ENCODE results near the gene SNCAIP. TPM values are rescaled to one million over a fixed set of nuclear protein-coding genes. Genes with fewer than 3 reads are reported as not detected.

Gene SNCAIP
- total RNA-seq, 1 donor from 2014 or later = 1.7 TPM

DNA sequence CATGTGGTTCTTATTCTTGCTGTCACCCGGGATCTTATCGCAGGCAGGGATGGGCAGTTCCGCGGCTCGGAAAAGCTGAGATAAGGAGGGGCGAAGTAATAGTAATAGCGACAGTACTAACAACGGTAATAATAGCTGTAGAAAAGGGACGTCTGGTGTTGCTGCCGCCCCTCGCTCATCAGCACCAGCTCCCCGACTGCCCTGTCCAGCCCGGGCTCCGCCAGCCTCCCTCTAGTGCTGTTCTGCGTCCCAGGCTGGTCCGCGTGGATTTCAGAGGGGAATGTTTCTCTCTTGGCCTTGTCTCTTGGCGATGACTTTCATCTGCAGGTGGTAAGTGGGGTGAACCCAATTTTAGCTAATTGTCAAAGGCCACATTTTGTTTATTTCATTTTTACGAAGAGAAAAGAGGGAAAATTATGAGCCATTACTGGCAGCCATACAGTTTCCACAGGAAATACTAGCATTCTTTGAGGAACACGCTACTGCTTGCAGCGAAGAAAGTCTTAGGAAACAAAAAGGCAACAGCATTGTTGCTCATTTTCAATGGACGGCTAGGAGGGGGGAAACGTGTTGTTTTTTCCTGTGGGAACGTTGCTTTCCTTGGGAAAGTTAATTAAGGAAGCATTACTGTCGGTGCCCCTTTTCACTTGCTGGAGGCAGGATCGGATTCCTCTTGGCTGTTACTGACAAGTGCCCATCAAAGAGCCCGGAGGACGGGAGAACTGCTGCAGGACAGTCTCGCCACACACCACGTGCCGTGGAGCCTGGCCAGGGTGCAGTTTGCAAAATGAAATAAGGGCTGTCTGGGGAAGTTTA is 762 bp downstream of the SNCAIP start:
- ATAC-seq (peak; percentile 71), DNase-seq (peak; percentile 25)
- intact Hi-C loops (cut with micrococcal nuclease) = no loop called here

DNA sequence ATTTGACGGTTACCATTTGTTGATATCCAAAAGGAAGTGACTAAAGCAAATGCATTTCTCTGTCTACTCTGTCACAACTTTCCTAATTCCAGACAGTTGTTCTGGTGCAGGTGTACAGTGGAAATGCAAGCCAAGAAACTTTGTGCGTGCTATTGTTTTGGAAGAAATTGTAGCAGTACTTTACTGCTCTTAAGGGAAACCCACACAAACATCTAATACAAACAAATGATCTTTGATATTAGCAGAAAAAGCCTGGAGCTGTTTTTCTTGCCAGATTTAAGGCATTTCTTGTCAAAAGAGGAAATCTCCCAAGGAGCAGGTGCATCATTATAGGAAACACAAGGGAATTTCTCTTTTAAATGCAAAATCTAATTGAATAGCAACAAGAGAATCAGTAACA is 2.0 kb downstream of the SNCAIP start:
- ATAC-seq (no peak), DNase-seq (no peak)
- intact Hi-C loops (cut with micrococcal nuclease) = no loop called here

DNA sequence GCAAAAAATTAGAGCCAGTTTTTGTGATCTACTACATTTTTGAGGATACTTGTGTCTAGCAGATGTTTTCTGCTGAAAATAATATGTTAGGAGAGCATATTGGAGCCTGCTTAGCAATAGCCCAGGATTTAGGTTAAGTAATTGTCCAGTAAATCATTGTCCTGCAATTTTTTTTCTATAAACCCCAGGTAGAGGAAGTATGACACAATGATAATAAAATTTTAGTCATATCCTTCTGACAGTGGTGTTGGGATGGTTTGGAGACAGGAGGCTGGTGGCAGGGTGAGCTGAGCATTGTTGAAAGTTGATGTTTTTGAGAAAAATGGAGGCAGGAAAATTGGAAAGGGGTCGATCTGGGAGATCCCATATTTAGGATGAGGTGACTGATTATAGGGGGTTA is 3.5 kb downstream of the SNCAIP start:
- DNase-seq = no peak
- intact Hi-C loops (cut with micrococcal nuclease) = no loop called here
- ATAC-seq = no peak

DNA sequence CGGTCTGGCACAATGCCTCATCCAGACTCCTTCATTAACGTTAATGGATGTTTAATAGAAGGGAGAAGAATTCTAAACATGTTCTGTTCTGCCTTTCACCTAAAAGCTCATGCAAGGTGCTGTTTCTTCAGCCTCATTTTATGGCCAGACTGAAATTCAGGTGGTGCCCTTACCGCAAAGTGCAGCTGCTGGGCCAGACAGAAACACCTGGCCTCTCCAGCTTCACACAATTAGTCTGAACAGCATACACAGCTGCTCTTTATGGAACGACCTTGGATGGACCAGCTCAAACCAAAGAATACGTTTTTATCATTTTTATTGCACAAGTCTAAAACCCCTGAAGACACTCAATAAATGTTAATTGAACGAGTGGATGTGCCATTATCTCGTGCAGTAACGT is 4.6 kb downstream of the SNCAIP start:
- no peak for DNase-seq
- ATAC-seq = no peak
- intact Hi-C loops (cut with micrococcal nuclease) = no loop called here

DNA sequence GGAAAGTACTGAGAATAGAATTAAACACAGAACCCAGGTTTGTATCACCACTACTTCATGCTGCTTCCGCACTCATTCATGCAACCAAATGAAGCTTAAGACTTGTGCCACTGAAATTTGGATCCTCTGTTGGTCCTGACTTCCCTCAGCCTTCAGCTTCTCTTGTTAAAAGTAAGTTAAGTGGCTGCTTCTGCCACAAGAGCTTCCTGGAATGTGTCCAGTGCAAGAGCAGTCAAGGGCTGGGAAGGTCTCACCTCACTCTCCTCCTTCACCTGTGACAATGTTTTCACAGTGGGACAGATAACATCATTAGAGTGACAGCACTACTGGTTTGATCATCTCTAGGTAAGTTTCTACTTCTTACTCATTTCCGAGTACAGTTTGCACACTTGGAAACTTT is 7.9 kb downstream of the SNCAIP start:
- intact Hi-C loops (cut with micrococcal nuclease) = no loop called here
- no peak for ATAC-seq
- no peak for DNase-seq

DNA sequence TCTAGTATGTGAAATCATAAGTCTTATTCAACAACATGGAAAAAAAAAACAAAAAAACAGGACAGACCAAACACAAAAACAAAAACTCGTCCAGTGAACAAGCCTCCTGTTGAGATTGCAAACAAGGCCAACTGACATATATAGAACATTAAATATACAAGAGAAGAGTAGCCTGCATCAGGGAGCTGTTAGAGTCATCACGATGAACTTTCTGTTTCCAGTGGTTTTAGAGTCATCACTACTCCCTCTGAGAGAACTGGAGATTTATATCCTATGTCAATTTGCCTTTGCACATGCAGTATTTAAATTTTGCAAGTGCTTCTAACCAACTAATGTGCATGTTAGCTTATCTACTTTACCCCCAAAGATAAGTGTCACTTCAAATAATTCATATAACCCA is 9.9 kb downstream of the SNCAIP start:
- ATAC-seq (no peak), DNase-seq (no peak)
- intact Hi-C loops (cut with micrococcal nuclease) = no loop called here

DNA sequence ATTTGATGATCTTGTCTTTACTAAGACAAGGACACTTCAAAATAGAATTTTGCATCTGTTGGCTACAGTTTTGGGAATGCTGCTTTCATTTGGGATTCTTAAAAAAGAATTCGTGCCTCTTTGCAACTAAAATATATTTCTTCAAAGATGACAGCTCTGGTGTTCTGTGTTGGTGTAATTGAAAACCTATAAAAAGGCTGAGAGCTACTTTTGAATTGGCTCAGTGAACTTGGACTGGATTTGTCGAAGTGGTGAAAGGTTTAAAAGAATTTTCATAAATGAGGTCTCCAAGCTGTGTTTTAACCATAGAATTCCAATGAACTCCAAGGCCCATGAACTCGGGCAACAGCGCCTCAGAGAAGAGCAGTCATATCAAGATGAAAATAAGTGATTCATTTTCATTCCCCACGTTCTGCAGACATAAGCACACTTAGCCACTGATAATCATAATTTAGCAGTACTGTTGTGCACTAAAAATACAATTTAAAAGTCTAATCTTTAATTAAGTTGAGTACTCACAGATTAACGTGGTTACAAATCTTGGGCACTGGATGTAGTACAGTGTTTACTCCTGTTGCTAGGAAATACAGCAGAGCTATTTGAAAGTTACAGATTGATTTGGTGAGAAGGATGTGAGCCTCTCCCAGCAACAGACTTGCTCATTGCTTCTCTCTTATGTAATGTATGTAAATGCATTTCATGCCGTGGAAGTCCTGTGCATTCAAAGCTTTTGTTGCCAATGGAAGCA is 10.9 kb downstream of the SNCAIP start:
- DNase-seq = no peak
- peak; percentile 61 for ATAC-seq
- intact Hi-C loops (cut with micrococcal nuclease) = no loop called here

DNA sequence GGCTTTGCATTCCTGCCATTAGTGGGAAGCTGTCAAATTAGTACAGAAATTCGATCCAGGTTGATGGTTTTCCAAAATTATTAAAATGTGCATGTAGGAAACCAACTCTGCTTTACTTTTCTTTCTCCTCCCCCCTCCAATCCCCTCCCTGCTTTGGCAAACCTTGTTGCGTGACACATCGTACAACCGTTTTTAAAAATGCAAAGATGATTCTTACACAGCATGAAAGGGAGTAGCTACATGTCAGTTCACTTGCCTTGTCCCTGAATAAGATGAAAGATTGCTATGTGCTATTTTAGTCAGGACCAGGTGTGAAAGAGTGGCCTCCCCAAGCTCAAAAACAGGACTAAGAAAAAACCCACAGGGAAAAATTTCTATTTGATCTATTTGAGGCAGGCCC is 11.7 kb downstream of the SNCAIP start:
- ATAC-seq (no peak), DNase-seq (no peak)
- intact Hi-C loops (cut with micrococcal nuclease) = no loop called here

DNA sequence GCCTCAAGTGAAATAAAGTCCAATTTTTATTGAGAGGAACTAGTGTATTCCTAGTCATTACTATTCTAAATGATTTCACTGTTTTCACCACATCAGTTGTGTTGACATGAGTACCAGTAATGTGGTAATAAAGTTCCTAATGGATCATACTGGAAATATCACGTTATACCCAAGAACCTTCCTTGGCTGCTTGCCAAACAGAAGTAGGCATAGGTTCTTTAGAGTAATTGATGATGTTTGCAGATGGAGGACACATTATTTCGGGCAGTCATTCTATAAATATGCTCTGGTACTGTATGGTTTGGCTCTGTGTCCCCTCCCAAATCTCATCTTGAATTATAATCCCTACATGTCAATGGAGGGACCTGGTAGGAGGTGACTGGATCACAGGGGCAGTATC is 15.1 kb downstream of the SNCAIP start:
- intact Hi-C loops (cut with micrococcal nuclease) = no loop called here
- DNase-seq = no peak
- ATAC-seq = no peak

DNA sequence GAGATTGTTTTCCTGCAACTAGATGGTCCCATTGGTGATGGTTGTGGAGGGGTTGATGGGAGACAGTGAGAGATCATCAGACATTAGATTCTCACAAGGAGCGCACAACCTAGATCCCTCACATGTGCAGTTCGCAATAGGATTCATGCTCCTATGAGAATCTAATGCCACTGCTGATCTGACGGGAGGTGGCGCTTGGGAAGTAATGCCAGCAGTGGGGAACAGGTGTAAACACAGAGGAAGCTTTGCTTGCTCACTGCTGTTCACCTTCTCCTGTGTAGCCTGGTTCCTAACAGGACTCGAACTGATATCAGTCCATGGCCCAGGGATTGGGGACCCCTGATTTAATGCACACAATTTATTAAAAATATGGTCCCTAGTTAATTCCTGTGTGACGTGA is 18.8 kb downstream of the SNCAIP start:
- intact Hi-C loops (cut with micrococcal nuclease) = no loop called here
- ATAC-seq (no peak), DNase-seq (no peak)

DNA sequence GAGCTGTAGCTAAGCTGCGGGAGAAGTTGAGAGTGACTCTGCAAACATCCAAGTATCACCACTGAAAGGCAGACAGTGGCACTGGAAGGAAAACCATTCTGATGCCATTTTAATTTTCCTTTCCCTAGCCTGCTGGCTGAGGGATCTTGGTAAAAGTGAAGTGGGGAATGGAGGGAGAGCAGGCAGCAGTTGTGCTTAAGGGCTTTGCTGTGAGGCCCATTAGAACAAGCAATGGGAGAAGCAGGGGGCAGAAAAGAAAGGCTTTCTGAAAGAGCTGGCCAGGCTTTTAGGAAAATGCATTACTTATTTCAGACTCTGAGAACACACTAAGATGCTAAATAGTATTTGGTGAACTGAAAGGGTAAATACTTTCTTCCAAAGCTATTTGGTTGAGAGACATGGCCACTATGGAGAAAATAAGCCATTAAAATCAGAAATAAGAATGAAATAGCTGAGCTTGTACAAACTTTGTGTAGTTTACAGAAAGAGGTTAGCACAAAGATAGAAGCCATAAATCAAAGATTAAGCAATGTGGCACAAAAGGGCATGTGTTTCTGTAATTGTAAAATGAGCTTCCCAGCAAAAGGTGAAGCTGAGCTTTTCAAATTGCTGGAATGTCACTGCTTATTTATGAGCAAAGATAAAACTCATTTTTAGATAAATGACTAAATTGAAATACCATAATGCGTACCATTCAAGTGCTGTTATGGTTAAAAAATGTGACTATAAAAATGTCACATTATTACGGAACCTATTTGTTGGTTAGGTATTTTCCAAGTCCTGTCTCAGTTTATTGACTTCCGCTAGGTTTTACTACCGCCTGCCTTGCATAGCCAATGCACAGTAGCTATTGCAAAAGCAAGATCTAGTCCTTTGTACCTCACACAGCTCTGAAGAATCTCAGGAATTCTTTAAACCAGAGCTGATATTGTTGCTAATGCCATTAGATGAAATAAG is 20.8 kb downstream of the SNCAIP start:
- ATAC-seq (no peak), DNase-seq (no peak)
- intact Hi-C loops (cut with micrococcal nuclease) = no loop called here

DNA sequence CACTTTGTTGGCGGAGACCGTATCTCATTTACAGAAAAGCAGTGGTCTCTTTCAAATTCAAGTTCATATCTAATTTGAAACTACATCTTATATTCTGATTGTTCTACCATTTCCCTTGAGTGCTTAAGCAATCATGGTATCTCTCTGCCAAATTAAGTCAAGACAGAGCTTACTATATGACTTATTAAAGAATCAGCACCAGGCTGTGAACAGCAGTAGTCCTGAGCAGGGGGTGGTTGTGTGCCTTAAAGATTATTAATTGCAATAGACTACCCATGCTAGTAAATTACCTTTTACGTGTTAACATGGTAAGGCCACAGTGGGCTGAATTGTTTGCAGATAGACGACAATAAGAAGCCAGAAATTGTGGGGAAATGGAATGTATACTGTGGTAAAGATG is 21.5 kb downstream of the SNCAIP start:
- no peak for DNase-seq
- intact Hi-C loops (cut with micrococcal nuclease) = no loop called here
- no peak for ATAC-seq

DNA sequence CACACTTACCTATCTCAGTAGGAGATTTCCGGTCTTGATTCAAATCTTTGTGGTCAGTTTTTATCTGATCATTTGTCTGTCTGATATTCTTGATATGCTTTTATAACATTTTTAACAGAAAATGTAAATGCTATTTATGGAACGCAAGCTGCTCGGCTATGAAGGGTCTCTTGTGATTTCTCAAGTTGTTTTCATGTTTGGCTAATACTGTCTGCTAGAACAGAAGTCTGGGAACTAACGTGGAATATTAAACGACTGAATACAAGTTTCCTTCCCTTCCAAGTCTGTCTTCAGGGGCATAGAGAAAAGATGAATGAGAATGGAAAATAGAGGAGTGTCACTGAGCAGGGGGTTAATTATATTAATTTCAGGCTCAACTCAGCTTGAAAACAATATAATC is 27.6 kb downstream of the SNCAIP start:
- ATAC-seq (no peak), DNase-seq (no peak)
- intact Hi-C loops (cut with micrococcal nuclease) = no loop called here

DNA sequence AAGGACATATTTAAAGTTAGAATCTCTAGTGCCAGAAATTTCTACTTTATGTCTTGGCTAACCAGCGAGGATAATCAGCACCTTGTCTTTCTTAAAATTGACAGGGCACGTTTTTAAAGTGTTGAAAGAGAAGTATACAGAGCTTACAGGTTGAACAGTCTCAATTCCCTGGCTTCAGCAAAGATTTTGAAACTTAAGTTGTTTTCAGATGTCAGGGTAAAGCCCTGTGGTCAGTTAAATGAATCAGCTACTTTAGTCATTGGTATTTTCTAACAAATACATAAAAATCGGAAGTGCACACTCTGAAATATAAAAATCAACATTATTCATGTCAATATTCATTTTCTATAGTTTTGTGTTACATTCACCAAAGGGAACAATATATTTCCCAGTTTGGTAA is 29.1 kb downstream of the SNCAIP start:
- intact Hi-C loops (cut with micrococcal nuclease) = no loop called here
- DNase-seq = no peak
- no peak for ATAC-seq

DNA sequence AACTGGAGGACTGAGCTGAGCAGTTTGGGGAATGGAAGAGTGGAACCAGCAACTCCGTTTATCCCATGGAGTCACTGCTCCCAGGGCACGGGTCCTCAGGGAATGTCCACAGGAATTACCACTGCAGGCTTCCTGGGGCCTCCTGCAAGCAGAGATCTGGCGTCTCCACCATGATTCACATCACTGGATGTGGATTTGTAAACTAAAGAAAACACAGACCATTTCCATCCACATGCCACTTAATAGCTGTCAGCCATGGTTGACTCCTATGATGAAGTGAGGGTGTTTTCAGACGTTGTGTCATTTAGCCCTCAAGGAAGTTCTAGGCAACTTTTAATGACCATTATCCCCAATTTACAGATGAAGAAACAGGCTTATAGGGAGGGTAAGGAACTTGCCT is 30.2 kb downstream of the SNCAIP start:
- intact Hi-C loops (cut with micrococcal nuclease) = no loop called here
- no peak for ATAC-seq

DNA sequence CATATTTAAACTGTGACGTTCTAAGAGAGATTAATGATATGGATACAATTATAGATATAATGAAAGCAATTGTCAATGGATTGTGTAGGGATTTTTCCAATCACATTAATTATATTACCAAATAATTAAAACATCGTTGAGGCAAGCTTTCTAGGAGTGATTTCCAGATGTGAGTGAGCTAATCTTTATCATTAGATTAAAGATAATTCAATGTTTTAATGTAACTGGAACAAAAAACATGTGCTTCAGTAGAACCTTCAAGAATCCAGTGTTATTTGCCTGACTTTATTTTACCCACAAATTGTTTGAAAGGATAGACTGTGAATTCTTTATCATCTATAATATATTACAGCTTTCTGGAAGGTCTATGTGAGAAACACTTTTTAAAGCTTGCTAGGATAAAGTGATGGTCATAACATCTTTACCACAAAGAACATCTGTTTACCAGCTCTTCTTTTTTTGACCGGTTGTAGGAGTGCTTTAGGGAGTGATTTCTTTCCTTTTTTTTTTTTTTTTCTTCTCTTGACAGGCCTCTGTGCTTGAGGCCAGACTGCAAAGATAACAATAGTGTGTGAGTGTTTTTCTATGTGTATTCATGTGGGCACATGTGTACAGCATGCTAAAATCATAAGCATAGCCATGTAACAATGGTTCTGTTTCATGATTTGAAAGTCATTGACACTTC is 35.0 kb downstream of the SNCAIP start:
- ATAC-seq = no peak
- intact Hi-C loops (cut with micrococcal nuclease) = no loop called here
- DNase-seq = no peak

More for the DNA sequence above, 30.2 kb downstream of the SNCAIP start:
- DNase-seq = no peak

DNA sequence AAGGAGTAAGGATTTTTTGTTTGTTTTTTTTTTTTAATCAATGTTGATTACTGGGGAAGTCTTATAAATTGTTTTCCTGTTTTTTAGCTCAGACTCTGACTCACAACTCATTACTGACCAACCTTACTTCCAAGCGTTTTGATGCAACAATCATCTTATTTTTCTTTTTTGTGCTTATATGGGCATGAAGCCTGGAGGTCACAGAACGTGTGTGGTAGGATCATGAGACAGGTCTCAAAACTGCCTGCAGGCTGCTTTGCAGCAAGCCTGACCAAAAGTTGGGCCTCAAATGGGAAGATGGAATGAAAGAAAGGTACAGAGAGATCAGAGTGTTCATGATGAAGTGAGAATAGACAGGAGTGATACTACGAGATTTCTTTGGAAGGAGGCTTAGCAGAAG is 38.5 kb downstream of the SNCAIP start:
- intact Hi-C loops (cut with micrococcal nuclease) = no loop called here
- DNase-seq = no peak

DNA sequence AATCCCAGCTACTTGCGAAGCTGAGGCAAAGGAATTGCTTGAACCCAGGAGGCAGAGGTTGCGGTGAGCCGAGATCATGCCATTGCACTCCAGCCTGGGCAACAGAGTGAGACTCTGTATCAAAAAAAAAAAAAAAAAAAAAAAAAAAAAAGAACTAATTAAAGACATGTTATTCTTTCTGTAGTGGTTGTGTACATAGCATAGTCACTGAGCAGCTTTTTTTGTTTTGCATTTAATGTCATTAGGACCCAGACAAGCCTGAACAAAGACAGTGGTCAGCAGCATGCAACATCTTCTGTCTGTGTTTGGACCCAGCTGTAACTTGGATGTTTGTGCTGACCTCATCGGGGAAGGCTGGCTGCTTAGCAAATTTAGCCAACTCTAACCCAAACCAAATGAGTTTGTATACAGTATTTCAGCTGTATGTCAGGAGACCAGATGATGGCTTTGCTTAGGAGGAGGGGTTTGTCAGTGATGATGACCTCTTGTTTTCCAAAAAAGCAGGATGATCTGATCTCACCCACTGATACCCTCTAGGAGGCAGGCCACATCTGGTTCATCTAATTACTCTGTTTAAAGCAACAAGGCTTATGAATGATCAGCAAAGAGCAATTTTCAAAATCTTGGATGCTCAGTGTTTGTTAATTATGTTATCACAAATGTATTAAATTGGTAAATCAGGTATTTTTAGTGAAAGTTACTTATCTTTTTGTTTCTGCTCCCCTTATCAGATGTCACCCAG is 39.5 kb downstream of the SNCAIP start:
- intact Hi-C loops (cut with micrococcal nuclease) = no loop called here
- DNase-seq = no peak
- ATAC-seq = no peak

More for the DNA sequence above, 38.5 kb downstream of the SNCAIP start:
- ATAC-seq = no peak

DNA sequence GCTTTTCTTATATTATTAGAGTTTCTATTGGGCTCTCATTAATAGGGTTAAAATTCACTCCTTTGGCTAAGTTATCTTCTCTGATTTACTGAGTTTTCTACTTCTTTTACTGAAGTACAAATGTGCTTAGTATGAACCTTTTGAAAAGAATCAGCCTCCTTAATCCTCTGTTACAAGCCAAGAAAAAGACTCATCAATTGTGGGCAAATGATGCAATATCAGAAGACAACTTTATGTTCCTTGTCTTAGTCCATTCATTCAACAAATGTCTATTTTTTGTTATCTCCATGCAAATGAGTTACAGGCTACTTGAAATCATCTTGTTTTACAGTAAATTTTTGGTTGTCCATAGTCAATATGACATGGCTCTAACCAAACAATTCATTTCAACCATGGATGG is 40.3 kb downstream of the SNCAIP start:
- ATAC-seq (no peak), DNase-seq (no peak)
- intact Hi-C loops (cut with micrococcal nuclease) = no loop called here

All from left ventricle myocardium superior (tissue), 1 donor.